Stomach smooth muscle (tissue), 2 donors: ENCODE results near the gene RFLNA.

ENCODE experiments used
- H3K27ac ChIP-seq: one replicate; pipeline ENCODE4 v1.7.0; 2013; ENCODE audit warnings: mild to moderate bottlenecking, low read length, inconsistent platforms
- H3K27me3 ChIP-seq, 2 donors: one replicate each; pipeline ENCODE4 v1.7.0; 2013; ENCODE audit warnings: low read length in 2 of 2; ENCODE audit not compliant: insufficient read depth in 2 of 2, control insufficient read depth in 1 of 2
- H3K36me3 ChIP-seq, 2 donors: one replicate each; pipeline ENCODE4 v1.7.0; 2013; ENCODE audit warnings: low read length in 2 of 2; ENCODE audit not compliant: control insufficient read depth in 2 of 2, insufficient read depth in 2 of 2
- H3K4me1 ChIP-seq: one replicate; pipeline ENCODE4 v1.7.0; 2013; ENCODE audit warnings: low read length; ENCODE audit not compliant: control insufficient read depth, insufficient read depth
- H3K4me3 ChIP-seq, 2 donors: one replicate each; pipeline ENCODE4 v1.7.0; 2013; ENCODE audit warnings: low read length in 2 of 2
- H3K9ac ChIP-seq, 2 donors: one replicate each; pipeline ENCODE4 v1.7.0; 2013; ENCODE audit warnings: low read length in 2 of 2, mild to moderate bottlenecking in 1 of 2
- H3K9me3 ChIP-seq, 2 donors: one replicate each; pipeline ENCODE4 v1.7.0; 2013; ENCODE audit warnings: low read length in 2 of 2; ENCODE audit not compliant: control insufficient read depth in 2 of 2
- donor health status: healthy.
- donor health status: Pancreatic carcinoma.

RFLNA gene

GRCh38 chr12:124338876-124339603 lies 44.1 kb downstream of the RFLNA start:
- Histone ChIP-seq H3K4me1 (no peaks in the 10 kb centered on the region), H3K36me3 (peaks cover 45 to 54% of the 10 kb centered on the region in 2 donors), H3K9me3 (no peaks in the 10 kb centered on the region), H3K27ac (no peak overlapping the region), H3K27me3 (no peaks in the 10 kb centered on the region), H3K4me3 (no peak overlapping the region), H3K9ac (no peak overlapping the region)

GRCh38 chr12:124340080-124340900 lies 45.4 kb downstream of the RFLNA start:
- H3K27ac ChIP-seq = no peak overlapping the region
- no peak overlapping the region for H3K4me3 ChIP-seq
- H3K9me3 ChIP-seq = no peaks in the 10 kb centered on the region
- no peaks in the 10 kb centered on the region for H3K4me1 ChIP-seq
- H3K36me3 ChIP-seq = peaks cover 41 to 55% of the 10 kb centered on the region in 2 donors
- no peaks in the 10 kb centered on the region for H3K27me3 ChIP-seq
- no peak overlapping the region for H3K9ac ChIP-seq

- no peak overlapping the region for H3K27ac ChIP-seq
- no peak overlapping the region for H3K9ac ChIP-seq
- H3K4me3 ChIP-seq = no peak overlapping the region
- peaks cover 49 to 61% of the 10 kb centered on the region in 2 donors for H3K36me3 ChIP-seq
- H3K9me3 ChIP-seq = no peaks in the 10 kb centered on the region
- H3K27me3 ChIP-seq = no peaks in the 10 kb centered on the region
- no peaks in the 10 kb centered on the region for H3K4me1 ChIP-seq
Observed at GRCh38 chr12:124341645-124342069, 46.8 kb downstream of the RFLNA start.

- Histone ChIP-seq H3K27me3 (no peaks in the 10 kb centered on the region), H3K9ac (no peak overlapping the region), H3K4me1 (no peaks in the 10 kb centered on the region), H3K27ac (no peak overlapping the region), H3K9me3 (no peaks in the 10 kb centered on the region), H3K4me3 (no peak overlapping the region), H3K36me3 (peaks cover 59 to 74% of the 10 kb centered on the region in 2 donors)
Observed at GRCh38 chr12:124344022-124344421, 49.1 kb downstream of the RFLNA start.

GRCh38 chr12:124344526-124344925 lies 49.6 kb downstream of the RFLNA start:
- peaks cover 59 to 77% of the 10 kb centered on the region in 2 donors for H3K36me3 ChIP-seq
- H3K27ac ChIP-seq = no peak overlapping the region
- H3K4me3 ChIP-seq = no peak overlapping the region

GRCh38 chr12:124345795-124346194 lies 50.9 kb downstream of the RFLNA start:
- Histone ChIP-seq H3K27me3 (no peaks in the 10 kb centered on the region), H3K4me1 (no peaks in the 10 kb centered on the region), H3K27ac (no peak overlapping the region), H3K9me3 (no peaks in the 10 kb centered on the region), H3K4me3 (no peak overlapping the region), H3K9ac (no peak overlapping the region), H3K36me3 (peaks cover 68 to 79% of the 10 kb centered on the region in 2 donors)

More at GRCh38 chr12:124344526-124344925, 49.6 kb downstream of the RFLNA start:
- H3K9ac ChIP-seq = no peak overlapping the region
- H3K27me3 ChIP-seq = no peaks in the 10 kb centered on the region
- no peaks in the 10 kb centered on the region for H3K9me3 ChIP-seq
- H3K4me1 ChIP-seq = no peaks in the 10 kb centered on the region

- Histone ChIP-seq H3K9me3 (no peaks in the 10 kb centered on the region), H3K9ac (no peak overlapping the region), H3K36me3 (peaks cover 68 to 82% of the 10 kb centered on the region in 2 donors), H3K27me3 (no peaks in the 10 kb centered on the region), H3K4me3 (no peak overlapping the region), H3K27ac (no peak overlapping the region), H3K4me1 (no peaks in the 10 kb centered on the region)
Observed at GRCh38 chr12:124346425-124347168, 51.7 kb downstream of the RFLNA start.

- H3K4me3 ChIP-seq = no peak overlapping the region
- no peak overlapping the region for H3K27ac ChIP-seq
- no peaks in the 10 kb centered on the region for H3K9me3 ChIP-seq
- peaks cover 72 to 84% of the 10 kb centered on the region in 2 donors for H3K36me3 ChIP-seq
- H3K27me3 ChIP-seq = no peaks in the 10 kb centered on the region
- no peaks in the 10 kb centered on the region for H3K4me1 ChIP-seq
- no peak overlapping the region for H3K9ac ChIP-seq
Observed at GRCh38 chr12:124347335-124347734, 52.4 kb downstream of the RFLNA start.

- H3K9me3 ChIP-seq = no peaks in the 10 kb centered on the region
- no peak overlapping the region for H3K27ac ChIP-seq
- H3K4me1 ChIP-seq = peaks cover 6% of the 10 kb centered on the region
- H3K36me3 ChIP-seq = peaks cover 69 to 85% of the 10 kb centered on the region in 2 donors
- H3K27me3 ChIP-seq = no peaks in the 10 kb centered on the region
- H3K4me3 ChIP-seq = no peak overlapping the region
- H3K9ac ChIP-seq = no peak overlapping the region
Observed at GRCh38 chr12:124347805-124348658, 53.1 kb downstream of the RFLNA start.
